ENCODE data around the gene STX8. TPM values are rescaled to one million over a fixed set of nuclear protein-coding genes. Genes with fewer than 3 reads are reported as not detected.

The STX8 gene
- total RNA-seq, 1 donor from 2014 or later: 58.4 TPM

- H3K27me3 ChIP-seq (ENCODE audit: control insufficient read depth, insufficient read depth, low read length): no peaks in the 10 kb centered on the region
- FAIRE-seq (no peak), DNase-seq (ENCODE audit: low read depth) (no peak)
- H3K4me3 ChIP-seq (ENCODE audit: low read depth, low read length): no peak overlapping the region
- H3K36me3 ChIP-seq (ENCODE audit: control insufficient read depth, insufficient read depth, low read length): no peaks in the 10 kb centered on the region
- TF ChIP-seq, protein P1, sequence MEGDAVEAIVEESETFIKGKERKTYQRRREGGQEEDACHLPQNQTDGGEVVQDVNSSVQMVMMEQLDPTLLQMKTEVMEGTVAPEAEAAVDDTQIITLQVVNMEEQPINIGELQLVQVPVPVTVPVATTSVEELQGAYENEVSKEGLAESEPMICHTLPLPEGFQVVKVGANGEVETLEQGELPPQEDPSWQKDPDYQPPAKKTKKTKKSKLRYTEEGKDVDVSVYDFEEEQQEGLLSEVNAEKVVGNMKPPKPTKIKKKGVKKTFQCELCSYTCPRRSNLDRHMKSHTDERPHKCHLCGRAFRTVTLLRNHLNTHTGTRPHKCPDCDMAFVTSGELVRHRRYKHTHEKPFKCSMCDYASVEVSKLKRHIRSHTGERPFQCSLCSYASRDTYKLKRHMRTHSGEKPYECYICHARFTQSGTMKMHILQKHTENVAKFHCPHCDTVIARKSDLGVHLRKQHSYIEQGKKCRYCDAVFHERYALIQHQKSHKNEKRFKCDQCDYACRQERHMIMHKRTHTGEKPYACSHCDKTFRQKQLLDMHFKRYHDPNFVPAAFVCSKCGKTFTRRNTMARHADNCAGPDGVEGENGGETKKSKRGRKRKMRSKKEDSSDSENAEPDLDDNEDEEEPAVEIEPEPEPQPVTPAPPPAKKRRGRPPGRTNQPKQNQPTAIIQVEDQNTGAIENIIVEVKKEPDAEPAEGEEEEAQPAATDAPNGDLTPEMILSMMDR (IDR thresholded peaks at IDR 0.05; ENCODE audit: insufficient read depth, low read length, severe bottlenecking): no peak
Observed at GRCh38 chr17:9445424-9445823, 130.2 kb downstream of the STX8 start.

- FAIRE-seq: no peak
- no peaks in the 10 kb centered on the region for H3K36me3 ChIP-seq (ENCODE audit: control insufficient read depth, insufficient read depth, low read length)
- no peak overlapping the region for H3K4me3 ChIP-seq (ENCODE audit: low read depth, low read length)
- no peaks in the 10 kb centered on the region for H3K27me3 ChIP-seq (ENCODE audit: control insufficient read depth, insufficient read depth, low read length)
- TF ChIP-seq, protein P1 (IDR thresholded peaks at IDR 0.05; ENCODE audit: insufficient read depth, low read length, severe bottlenecking): no peak
- DNase-seq (ENCODE audit: low read depth): no peak
Observed at GRCh38 chr17:9444687-9445086, 130.9 kb downstream of the STX8 start.

DNA sequence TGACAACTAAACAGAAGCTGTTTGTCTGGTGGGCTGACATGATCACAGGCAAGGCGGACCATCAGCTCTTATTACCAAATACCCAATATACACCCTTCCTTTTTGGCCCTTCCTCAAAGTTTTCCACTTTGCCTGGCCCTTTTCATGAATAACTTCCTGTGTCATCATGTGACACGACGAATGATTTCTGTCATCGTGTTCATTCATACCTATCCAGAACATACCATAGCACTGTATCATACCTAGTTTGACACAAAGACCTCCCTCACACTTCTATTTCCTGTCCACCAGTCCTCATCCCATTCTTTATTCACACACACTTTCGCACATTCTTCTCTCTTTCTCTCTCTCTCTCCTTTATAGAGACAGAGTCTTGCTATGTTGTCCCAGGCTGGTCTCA lies 131.8 kb downstream of the STX8 start:
- DNase-seq (ENCODE audit: low read depth) (peak; percentile 72), FAIRE-seq (peak; percentile 23)
- TF ChIP-seq, protein P1 (IDR thresholded peaks at IDR 0.05; ENCODE audit: insufficient read depth, low read length, severe bottlenecking): no peak
- no peak overlapping the region for H3K4me3 ChIP-seq (ENCODE audit: low read depth, low read length)
- H3K27me3 ChIP-seq (ENCODE audit: control insufficient read depth, insufficient read depth, low read length): no peaks in the 10 kb centered on the region
- H3K36me3 ChIP-seq (ENCODE audit: control insufficient read depth, insufficient read depth, low read length): no peaks in the 10 kb centered on the region

- H3K36me3 ChIP-seq (ENCODE audit: control insufficient read depth, insufficient read depth, low read length): no peaks in the 10 kb centered on the region
- no peak for FAIRE-seq
- H3K27me3 ChIP-seq (ENCODE audit: control insufficient read depth, insufficient read depth, low read length): no peaks in the 10 kb centered on the region
- TF ChIP-seq, protein P1 (IDR thresholded peaks at IDR 0.05; ENCODE audit: insufficient read depth, low read length, severe bottlenecking): no peak
- no peak for DNase-seq (ENCODE audit: low read depth)
- H3K4me3 ChIP-seq (ENCODE audit: low read depth, low read length): no peak overlapping the region
Observed at GRCh38 chr17:9439851-9440250, 135.8 kb downstream of the STX8 start.

DNA sequence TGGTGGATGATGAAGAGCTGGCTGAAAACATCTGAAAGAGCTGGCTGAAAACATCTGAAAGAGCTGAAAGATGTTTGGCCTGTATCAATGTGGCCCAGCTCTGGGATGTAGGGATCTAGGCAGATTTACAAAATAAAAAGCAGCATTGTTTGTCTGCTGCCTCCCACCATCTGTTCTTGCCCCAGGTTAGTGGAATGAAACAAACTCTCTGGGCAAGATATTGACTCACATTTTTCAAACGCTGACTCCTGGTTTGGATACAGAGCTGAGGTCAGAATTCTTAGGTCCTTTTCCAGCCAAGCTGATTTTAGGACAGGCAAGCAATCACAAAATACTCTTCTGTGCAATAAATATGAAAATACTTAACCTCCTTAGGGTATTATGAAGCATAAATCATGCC lies 139.0 kb downstream of the STX8 start:
- H3K27me3 ChIP-seq (ENCODE audit: control insufficient read depth, insufficient read depth, low read length): no peaks in the 10 kb centered on the region
- DNase-seq (ENCODE audit: low read depth) (no peak), FAIRE-seq (no peak)
- TF ChIP-seq, protein P1 (IDR thresholded peaks at IDR 0.05; ENCODE audit: insufficient read depth, low read length, severe bottlenecking): no peak
- H3K36me3 ChIP-seq (ENCODE audit: control insufficient read depth, insufficient read depth, low read length): no peaks in the 10 kb centered on the region
- H3K4me3 ChIP-seq (ENCODE audit: low read depth, low read length): no peak overlapping the region

DNA sequence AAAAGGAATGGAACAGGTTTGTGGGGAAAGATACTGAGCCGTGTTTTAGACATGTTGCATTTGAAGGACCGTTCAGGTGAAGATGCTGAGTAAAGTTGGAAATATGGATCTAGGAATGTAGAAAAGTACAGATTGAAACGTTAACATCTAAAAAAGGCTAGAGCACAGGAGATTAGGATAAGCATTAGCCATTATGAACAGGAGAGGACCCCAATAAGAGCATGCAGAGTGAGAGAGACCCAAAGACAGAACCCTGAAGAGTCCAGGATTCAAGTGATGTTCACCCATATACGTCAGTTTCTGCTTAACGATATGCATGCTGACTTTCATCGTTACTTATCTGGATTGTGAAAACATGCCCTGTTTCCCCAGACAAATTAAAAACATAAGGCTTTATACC lies 140.5 kb downstream of the STX8 start:
- FAIRE-seq (no peak), DNase-seq (ENCODE audit: low read depth) (no peak)
- TF ChIP-seq, protein P1 (IDR thresholded peaks at IDR 0.05; ENCODE audit: insufficient read depth, low read length, severe bottlenecking): no peak
- Histone ChIP-seq H3K4me3 (ENCODE audit: low read depth, low read length) (no peak overlapping the region), H3K27me3 (ENCODE audit: control insufficient read depth, insufficient read depth, low read length) (no peaks in the 10 kb centered on the region), H3K36me3 (ENCODE audit: control insufficient read depth, insufficient read depth, low read length) (no peaks in the 10 kb centered on the region)

Measured in bronchial epithelial cell (primary cell).